HepG2 (cell line): ENCODE data around the gene PREX1. TPM values are rescaled to one million over a fixed set of nuclear protein-coding genes. Genes with fewer than 3 reads are reported as not detected.

Experiments used
- ATF4 ChIP-seq, 2 experiments: fragments of 450-650 bp in 1 of 2; sonication (generic) in 1 of 2; formaldehyde crosslinking; IDR thresholded peaks; 2 replicates each; pipeline versions ENCODE4 v1.5.0 to v1.8.0; 2020 to 2022; ENCODE audit warnings: mild to moderate bottlenecking in 1 of 2, missing genetic modification reagents in 1 of 2
- KMT2B ChIP-seq: IDR thresholded peaks from 2 replicates; pipeline ENCODE4 v1.6.1; 2016; ENCODE audit warnings: missing genetic modification reagents, missing compliant biosample characterization
- ZFAT ChIP-seq: sonication (generic); formaldehyde crosslinking; conservative IDR thresholded peaks from 2 replicates; pipeline ENCODE4 v1.8.1; 2023; ENCODE audit warnings: missing genetic modification reagents, inconsistent platforms
- ZFP37 ChIP-seq: sonication (generic); formaldehyde crosslinking; IDR thresholded peaks from 2 replicates; pipeline ENCODE4 v1.4.0; 2020; ENCODE audit warnings: missing genetic modification reagents, borderline replicate concordance
- ZNF318 ChIP-seq: sonication (generic); formaldehyde crosslinking; IDR thresholded peaks from 2 replicates; pipeline ENCODE4 v1.4.0; 2020; ENCODE audit warnings: mild to moderate bottlenecking, missing genetic modification reagents
- ZNF430 ChIP-seq: sonication (generic); formaldehyde crosslinking; IDR thresholded peaks from 2 replicates; pipeline ENCODE4 v1.9.0; 2021; ENCODE audit warnings: mild to moderate bottlenecking, missing genetic modification reagents
- polyA plus RNA-seq, 8 experiments: library from polyadenylated mRNA; depleted of rRNA in 3 of 8; stranded (reverse) in 7 of 8; unstranded in 1 of 8; fragments of >200 nt; fragmentation: Illumina TruSeq in 4 of 8; extraction: Trizol in 4 of 8; gene quantifications; 2 replicates each; pipeline versions ENCODE4 v1.2.1 to v1.2.3, GENCODE V29; 2011 to 2016; ENCODE audit warnings: low read depth in 4 of 8, missing spikeins in 1 of 8, mixed read lengths in 1 of 8; ENCODE audit not compliant: insufficient read depth in 1 of 8
- total RNA-seq, 5 experiments: library from RNA; depleted of rRNA; stranded (reverse); fragments of >200 nt; fragmentation: Illumina TruSeq; extraction: Trizol; gene quantifications; 2 replicates each; pipeline ENCODE4 v1.2.3, GENCODE V29; 2016; ENCODE audit warnings: low read depth in 1 of 5
- TF ChIP-seq, protein P1 (sequence below): sonication (generic); formaldehyde crosslinking; IDR thresholded peaks from 2 replicates; pipeline ENCODE4 v1.4.0; 2020; ENCODE audit warnings: missing genetic modification reagents

PREX1 gene
- total and polyA plus RNA-seq, 2 of the 13 experiments (the other 11 are each of a cell fraction or from before 2014, with no cell fraction given): 0.02 to 0.04 TPM

GRCh38 chr20:48813930-48814546 lies 13.8 kb downstream of the PREX1 start (continued):
- no peak for TF ChIP-seq KMT2B (CRISPR knock-in tag)
- TF ChIP-seq ZFAT (CRISPR knock-in tag): no peak
- no peak for TF ChIP-seq ZNF430 (CRISPR knock-in tag)
- TF ChIP-seq ZNF318 (CRISPR knock-in tag): no peak
- no peak for TF ChIP-seq ZFP37 (CRISPR knock-in tag)
- no peak for TF ChIP-seq ATF4 (CRISPR knock-in tag; IDR thresholded peaks at IDR 0.05)
- TF ChIP-seq, protein P1, sequence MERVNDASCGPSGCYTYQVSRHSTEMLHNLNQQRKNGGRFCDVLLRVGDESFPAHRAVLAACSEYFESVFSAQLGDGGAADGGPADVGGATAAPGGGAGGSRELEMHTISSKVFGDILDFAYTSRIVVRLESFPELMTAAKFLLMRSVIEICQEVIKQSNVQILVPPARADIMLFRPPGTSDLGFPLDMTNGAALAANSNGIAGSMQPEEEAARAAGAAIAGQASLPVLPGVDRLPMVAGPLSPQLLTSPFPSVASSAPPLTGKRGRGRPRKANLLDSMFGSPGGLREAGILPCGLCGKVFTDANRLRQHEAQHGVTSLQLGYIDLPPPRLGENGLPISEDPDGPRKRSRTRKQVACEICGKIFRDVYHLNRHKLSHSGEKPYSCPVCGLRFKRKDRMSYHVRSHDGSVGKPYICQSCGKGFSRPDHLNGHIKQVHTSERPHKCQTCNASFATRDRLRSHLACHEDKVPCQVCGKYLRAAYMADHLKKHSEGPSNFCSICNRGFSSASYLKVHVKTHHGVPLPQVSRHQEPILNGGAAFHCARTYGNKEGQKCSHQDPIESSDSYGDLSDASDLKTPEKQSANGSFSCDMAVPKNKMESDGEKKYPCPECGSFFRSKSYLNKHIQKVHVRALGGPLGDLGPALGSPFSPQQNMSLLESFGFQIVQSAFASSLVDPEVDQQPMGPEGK (CRISPR knock-in tag): no peak
